Liver (tissue), 3 donors: ENCODE results near the gene LRCH3.

Experiments
- EGR1 ChIP-seq, 2 donors: IDR thresholded peaks; 2 replicates each; pipeline ENCODE4 v1.6.1; 2016 to 2018; ENCODE audit warnings: antibody characterized with exemption in 2 of 2, low read depth in 2 of 2
- FOXA1 ChIP-seq: IDR thresholded peaks from 2 replicates; pipeline ENCODE4 v1.6.1; 2016; ENCODE audit warnings: antibody characterized with exemption
- GABPA ChIP-seq, 2 donors: IDR thresholded peaks in 1 of 2; conservative IDR thresholded peaks in 1 of 2; 2 replicates each; pipeline ENCODE4 v1.6.1; 2016; ENCODE audit warnings: antibody characterized with exemption in 2 of 2, mild to moderate bottlenecking in 1 of 2, moderate library complexity in 1 of 2
- HNF4A ChIP-seq, 2 donors: conservative IDR thresholded peaks; 2 replicates each; pipeline ENCODE4 v1.6.1; 2016; ENCODE audit warnings: antibody characterized with exemption in 2 of 2, mild to moderate bottlenecking in 2 of 2
- MAX ChIP-seq: IDR thresholded peaks from 2 replicates; pipeline ENCODE4 v1.6.1; 2016; ENCODE audit warnings: antibody characterized with exemption
- RAD21 ChIP-seq, 2 donors: IDR thresholded peaks; 2 replicates each; pipeline ENCODE4 v1.6.1; 2016; ENCODE audit warnings: antibody characterized with exemption in 2 of 2, mild to moderate bottlenecking in 2 of 2
- REST ChIP-seq: IDR thresholded peaks from 2 replicates; pipeline ENCODE4 v1.6.1; 2016; ENCODE audit warnings: antibody characterized with exemption, mild to moderate bottlenecking
- SP1 ChIP-seq: IDR thresholded peaks from 2 replicates; pipeline ENCODE4 v1.6.1; 2018; ENCODE audit warnings: antibody characterized with exemption, mild to moderate bottlenecking
- TAF1 ChIP-seq: conservative IDR thresholded peaks from 2 replicates; pipeline ENCODE4 v1.6.1; 2016; ENCODE audit warnings: antibody characterized with exemption, mild to moderate bottlenecking
- YY1 ChIP-seq: IDR thresholded peaks from 2 replicates; pipeline ENCODE4 v1.6.1; 2016; ENCODE audit warnings: antibody characterized with exemption, mild to moderate bottlenecking
- TF ChIP-seq, protein P1 (sequence below): fragments of 150-350 bp; IDR thresholded peaks from 2 replicates; pipeline ENCODE4 v1.5.1; 2017; ENCODE audit warnings: improper control_type of control experiment, low read depth, low read length; ENCODE audit not compliant: missing input control
- TF ChIP-seq, protein P2 (sequence below): IDR thresholded peaks from 2 replicates; pipeline ENCODE4 v1.6.1; 2016; ENCODE audit warnings: antibody characterized with exemption
- donor health status: healthy.
- donor health status: healthy.

DNA sequence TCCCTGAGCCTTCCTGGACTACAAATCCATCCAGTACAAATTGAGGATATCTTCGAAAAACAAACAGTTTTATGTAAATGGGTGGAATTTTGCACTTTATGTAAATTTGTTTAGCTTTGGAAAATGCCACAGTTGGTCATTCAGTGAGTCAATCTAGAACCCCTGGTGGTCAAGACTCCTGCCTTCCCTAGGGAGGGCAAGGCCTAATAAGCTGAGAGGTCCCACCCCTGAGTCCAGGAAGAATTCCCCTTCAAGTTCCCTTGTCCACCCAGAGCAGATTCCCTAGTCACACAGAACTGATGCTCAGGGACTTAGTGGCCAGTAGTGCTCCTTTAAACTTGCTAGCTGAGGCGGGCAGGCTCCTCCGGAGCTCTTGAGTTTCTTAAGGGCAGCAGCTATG lies 48.3 kb upstream of the LRCH3 start:
- TF ChIP-seq, protein P1, sequence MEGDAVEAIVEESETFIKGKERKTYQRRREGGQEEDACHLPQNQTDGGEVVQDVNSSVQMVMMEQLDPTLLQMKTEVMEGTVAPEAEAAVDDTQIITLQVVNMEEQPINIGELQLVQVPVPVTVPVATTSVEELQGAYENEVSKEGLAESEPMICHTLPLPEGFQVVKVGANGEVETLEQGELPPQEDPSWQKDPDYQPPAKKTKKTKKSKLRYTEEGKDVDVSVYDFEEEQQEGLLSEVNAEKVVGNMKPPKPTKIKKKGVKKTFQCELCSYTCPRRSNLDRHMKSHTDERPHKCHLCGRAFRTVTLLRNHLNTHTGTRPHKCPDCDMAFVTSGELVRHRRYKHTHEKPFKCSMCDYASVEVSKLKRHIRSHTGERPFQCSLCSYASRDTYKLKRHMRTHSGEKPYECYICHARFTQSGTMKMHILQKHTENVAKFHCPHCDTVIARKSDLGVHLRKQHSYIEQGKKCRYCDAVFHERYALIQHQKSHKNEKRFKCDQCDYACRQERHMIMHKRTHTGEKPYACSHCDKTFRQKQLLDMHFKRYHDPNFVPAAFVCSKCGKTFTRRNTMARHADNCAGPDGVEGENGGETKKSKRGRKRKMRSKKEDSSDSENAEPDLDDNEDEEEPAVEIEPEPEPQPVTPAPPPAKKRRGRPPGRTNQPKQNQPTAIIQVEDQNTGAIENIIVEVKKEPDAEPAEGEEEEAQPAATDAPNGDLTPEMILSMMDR, result no peak
- TF ChIP-seq GABPA (IDR thresholded peaks at IDR 0.05 in 1 of 2, conservative IDR thresholded peaks at IDR 0.05 in 1 of 2), result no peak
- TF ChIP-seq REST, result no peak
- TF ChIP-seq FOXA1, result no peak
- TF ChIP-seq, protein P2, sequence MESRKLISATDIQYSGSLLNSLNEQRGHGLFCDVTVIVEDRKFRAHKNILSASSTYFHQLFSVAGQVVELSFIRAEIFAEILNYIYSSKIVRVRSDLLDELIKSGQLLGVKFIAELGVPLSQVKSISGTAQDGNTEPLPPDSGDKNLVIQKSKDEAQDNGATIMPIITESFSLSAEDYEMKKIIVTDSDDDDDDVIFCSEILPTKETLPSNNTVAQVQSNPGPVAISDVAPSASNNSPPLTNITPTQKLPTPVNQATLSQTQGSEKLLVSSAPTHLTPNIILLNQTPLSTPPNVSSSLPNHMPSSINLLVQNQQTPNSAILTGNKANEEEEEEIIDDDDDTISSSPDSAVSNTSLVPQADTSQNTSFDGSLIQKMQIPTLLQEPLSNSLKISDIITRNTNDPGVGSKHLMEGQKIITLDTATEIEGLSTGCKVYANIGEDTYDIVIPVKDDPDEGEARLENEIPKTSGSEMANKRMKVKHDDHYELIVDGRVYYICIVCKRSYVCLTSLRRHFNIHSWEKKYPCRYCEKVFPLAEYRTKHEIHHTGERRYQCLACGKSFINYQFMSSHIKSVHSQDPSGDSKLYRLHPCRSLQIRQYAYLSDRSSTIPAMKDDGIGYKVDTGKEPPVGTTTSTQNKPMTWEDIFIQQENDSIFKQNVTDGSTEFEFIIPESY, result no peak
- no peak for TF ChIP-seq EGR1 (IDR thresholded peaks at IDR 0.05; ENCODE audit: low read depth in 2 of 2)
- TF ChIP-seq YY1, result no peak
- TF ChIP-seq SP1, result no peak
- no peak for TF ChIP-seq MAX
- no peak for TF ChIP-seq RAD21 (IDR thresholded peaks at IDR 0.05)
- no peak for TF ChIP-seq TAF1
- no peak for TF ChIP-seq HNF4A (conservative IDR thresholded peaks at IDR 0.05)
